Right renal cortex interstitium (tissue), 3 donors: ENCODE data around the gene DUS4L. TPM values are rescaled to one million over a fixed set of nuclear protein-coding genes. Genes with fewer than 3 reads are reported as not detected.
"Not testable (repeated sequence)": the region's sequence is repeated elsewhere in the genome, so short reads cannot be mapped to it uniquely, and the experiment has no call there.

Experiments used
- DNase-seq, 3 donors: peaks; one replicate each; pipeline ENCODE4 v3.0.0-alpha.2; 2013; ENCODE audit warnings: low read depth in 3 of 3, low spot score in 2 of 3
- polyA plus RNA-seq, 3 donors: library from polyadenylated mRNA; unstranded; fragments of 120-200 nt; gene quantifications; one replicate each; pipeline ENCODE4 v1.2.1, GENCODE V29; 2013; ENCODE audit not compliant: insufficient read length in 3 of 3

The DUS4L gene, protein sequence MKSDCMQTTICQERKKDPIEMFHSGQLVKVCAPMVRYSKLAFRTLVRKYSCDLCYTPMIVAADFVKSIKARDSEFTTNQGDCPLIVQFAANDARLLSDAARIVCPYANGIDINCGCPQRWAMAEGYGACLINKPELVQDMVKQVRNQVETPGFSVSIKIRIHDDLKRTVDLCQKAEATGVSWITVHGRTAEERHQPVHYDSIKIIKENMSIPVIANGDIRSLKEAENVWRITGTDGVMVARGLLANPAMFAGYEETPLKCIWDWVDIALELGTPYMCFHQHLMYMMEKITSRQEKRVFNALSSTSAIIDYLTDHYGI
- 10 to 100 TPM; 15.1 to 17.2 (median 16.3) TPM for polyA plus RNA-seq

- peak in 2 of 3 donors; percentile 78 to 80 for DNase-seq
These were observed at the start of gene DUS4L, which contains the start of gene COG5 for GRCh38 chr7:107563775-107564552. DUS4L (plus strand) TSS chr7:107563971; CDS start chr7:107567071, 3,100 bp downstream. COG5 (minus strand) TSS chr7:107563920; CDS start chr7:107563896, 24 bp downstream.

DNA sequence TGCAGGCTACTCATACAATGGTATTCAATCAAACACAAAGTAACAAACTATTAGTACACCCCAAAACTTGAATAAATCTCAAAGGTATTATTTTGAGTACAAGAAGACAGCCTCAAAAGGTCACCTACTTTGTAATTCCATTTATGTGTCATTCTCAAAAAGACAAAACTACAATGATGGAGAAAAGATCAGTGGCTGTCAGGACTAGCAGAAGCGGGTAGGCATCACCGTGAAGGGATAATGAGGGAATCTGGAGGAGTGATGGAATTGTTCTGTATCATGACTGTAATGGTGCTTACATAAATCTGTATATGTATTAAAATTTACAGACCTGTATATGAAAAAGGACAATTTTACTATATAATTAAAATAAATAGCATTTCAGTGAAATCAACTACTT is 37.1 kb upstream of the DUS4L start:
- no peak for DNase-seq

- no peak for DNase-seq
These were observed 36.6 kb upstream of the DUS4L start for GRCh38 chr7:107527196-107527595.

- no peak for DNase-seq
These were observed 35.3 kb upstream of the DUS4L start for GRCh38 chr7:107528461-107528860.

DNA sequence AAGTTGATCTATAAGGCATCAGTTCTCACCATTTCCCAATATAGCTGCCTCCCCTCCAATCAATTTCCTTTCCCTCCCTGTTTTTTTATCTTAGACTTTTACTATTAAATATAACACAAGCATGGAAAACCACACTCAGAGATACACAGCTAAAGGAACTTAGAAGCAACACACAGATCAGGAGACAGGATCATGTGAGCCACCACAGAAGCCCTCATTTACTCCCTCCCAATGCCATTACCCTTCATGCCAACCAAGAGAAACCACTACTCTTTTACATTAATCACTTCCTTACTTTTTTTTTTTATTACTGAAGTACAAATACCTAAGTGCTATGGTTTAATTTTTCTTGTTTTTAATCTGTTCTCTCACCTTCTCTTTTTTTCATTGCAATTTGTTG is 33.0 kb upstream of the DUS4L start:
- DNase-seq = no peak

- DNase-seq = no peak
These were observed 29.6 kb upstream of the DUS4L start for GRCh38 chr7:107534139-107534538.

- DNase-seq = not testable (repeated sequence)
These were observed 26.5 kb upstream of the DUS4L start for GRCh38 chr7:107537228-107537627.

DNA sequence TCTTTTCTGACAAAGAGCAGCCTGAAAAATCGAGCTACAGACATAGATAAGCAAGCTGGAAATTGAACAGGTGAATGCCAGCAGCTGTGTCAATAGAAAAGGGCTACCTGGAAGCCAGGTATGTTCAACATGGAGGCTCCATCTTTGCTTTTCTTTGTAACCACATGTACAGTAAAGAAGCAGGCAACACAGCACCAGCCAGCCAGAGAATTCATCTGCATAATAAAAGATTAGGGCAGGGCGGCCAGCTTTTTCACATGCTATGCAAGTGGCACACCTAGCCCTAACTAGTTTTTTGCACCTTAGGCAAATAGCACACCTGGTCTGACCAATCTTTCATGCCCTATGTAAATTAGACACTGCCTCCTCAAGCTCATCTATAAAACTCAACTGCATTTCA is 25.8 kb upstream of the DUS4L start:
- DNase-seq = no peak

- no peak for DNase-seq
These were observed 20.3 kb upstream of the DUS4L start for GRCh38 chr7:107543338-107543993.

DNA sequence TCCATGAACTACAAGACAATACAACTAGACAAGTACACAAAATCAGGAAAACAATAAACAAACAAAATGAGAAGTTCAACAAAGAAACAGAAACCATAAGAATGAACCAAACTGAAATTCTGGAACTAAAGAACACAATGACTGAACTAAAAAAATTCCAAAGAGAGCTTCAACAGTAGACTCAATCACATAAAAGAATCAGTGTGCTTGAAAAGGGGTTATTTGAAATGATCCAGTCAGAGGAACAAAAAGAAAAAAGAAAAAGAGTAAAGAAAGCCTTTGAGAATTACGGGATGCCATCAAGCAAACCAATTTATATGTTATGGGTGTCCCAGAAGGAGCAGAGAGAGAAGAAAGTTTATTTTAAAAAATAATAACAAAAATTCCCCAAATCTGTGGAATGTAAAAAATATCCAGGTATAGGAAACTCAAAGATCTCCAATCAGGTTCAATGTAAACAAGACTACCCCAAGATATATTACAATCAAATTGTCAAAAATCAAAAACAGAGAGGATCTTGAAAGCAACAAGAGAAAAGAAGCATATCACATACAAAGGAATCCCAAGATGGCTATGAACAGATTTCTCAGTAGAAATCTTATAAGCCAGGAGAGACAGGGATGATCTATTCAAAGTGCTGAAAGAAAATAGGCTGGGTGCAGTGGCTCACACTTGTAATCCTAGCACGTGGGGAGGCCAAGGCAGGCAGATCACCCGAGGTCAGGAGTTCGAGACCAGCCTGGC is 18.8 kb upstream of the DUS4L start:
- no peak for DNase-seq

GRCh38 chr7:107551936-107552335 is 11.8 kb upstream of the DUS4L start:
- DNase-seq = no peak

DNA sequence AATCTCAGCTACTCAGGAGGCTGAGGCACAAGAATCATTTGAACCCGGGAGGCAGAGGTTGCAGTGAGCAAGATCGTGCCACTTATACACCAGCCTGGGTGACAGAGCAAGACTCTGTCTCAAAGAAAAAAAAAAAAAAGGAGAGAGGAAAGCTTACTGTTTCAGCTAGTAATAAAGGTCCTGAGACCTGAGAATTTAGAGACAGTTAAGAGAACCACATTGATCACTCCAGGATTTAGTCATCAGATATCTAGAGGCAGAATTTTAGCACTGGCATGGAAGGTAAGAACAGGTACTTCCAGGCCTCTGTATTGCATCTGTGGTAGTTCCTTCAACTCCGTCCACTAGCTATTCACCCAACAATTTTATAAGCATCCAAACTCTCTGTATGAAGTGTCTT is 7.9 kb upstream of the DUS4L start:
- no peak for DNase-seq

DNA sequence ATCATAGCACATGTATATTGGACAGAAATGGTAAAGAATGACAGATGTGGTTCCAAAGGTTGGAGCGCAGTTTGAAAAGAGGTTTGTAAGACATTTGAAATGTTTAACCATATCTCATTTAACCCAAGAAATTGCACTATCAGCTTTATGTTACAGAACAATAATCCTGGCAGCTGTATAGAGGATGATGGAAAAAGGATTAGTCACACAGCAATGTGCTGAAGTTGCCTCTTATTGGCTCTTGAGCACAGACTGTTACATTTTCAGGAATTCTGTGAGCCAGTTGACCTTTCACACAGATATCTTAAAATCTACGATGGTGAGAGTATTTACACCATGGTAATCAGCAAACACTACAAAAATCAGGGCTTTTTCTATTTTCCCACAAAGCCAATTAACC is 3.9 kb upstream of the DUS4L start:
- no peak for DNase-seq

DNA sequence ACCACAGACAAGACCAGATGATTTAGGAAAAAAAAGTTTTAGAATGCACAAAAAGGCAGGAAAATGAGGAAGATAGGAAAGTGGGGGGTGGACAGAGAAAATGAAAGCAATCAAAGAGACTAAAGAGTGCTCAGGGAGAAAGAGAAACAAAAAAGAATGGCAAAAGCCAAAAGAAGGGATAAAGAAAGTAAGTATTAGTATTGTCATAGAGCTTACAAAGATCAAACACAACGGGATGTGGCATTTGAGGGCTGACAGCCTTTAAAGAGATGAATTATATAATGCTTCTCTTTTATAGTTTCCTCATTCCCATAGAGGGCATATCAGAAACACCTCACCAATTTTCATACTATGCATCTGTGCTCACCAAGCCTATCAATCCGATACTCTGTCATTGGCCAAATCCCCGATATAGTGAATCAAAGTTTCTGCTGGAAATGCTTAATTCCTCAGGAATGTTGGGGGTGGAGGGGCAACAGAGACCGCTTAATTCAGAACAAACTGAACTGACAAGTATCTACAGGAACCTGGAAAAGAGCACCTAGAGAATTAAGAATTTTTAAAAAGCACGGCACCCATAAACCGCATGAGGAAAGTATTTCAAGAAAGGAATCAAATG is 2.8 kb upstream of the DUS4L start:
- no peak for DNase-seq

DNA sequence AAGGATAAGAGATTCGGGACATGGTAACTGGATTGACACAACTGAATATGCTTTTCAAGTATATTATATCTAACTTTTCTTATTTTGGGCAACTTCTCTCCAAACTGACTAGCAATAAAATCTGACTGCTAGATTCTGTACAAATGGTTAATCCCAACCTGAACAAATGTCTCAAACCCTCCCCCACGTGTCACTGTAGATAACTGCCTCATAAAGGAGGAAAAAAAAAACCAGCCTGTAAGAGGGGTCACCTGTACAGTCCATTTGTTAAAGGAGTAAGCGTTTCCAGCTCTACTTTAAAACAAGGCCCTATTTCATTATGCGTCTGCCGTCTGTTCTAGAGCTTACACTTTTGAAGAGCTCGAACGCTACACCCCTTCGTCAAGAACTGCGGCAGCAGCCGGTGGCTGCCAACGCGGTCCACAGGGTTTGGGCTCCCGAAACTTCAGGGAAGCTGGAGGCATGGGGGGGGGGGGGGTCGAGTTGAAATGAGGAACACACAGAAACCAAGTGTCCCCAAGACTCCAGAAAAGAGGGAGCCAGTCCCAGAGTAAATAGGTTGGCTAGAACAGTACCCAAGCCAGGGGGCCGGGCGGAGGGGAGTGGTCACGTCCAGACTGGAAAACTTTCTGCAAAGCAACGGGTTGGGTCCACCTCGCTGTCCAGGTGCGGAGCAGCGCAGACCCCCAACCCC is 543 bp upstream of the DUS4L start:
- DNase-seq = peak in 1 of 3 donors; percentile 58

GRCh38 chr7:107564553-107565298 is 955 bp downstream of the DUS4L start:
- no peak for DNase-seq

- no peak for DNase-seq
These were observed 6.5 kb downstream of the DUS4L start for GRCh38 chr7:107570298-107570697.

GRCh38 chr7:107573537-107573936 is 9.8 kb downstream of the DUS4L start:
- no peak for DNase-seq

- DNase-seq = no peak
These were observed 15.7 kb downstream of the DUS4L start for GRCh38 chr7:107579554-107579884.
